Purkinje cell (primary cell): ENCODE data around the gene TMEM192. TPM values are rescaled to one million over a fixed set of nuclear protein-coding genes. Genes with fewer than 3 reads are reported as not detected.

ENCODE experiments used
- polyA plus RNA-seq: library from polyadenylated mRNA; unstranded; fragments of >200 nt; fragmentation: Nextera tagmentation; gene quantifications from 2 replicates; pipeline ENCODE4 v1.2.1, GENCODE V29; 2014

Gene TMEM192
- 27.4 and 39.0 TPM in 2 replicates for polyA plus RNA-seq

DNA sequence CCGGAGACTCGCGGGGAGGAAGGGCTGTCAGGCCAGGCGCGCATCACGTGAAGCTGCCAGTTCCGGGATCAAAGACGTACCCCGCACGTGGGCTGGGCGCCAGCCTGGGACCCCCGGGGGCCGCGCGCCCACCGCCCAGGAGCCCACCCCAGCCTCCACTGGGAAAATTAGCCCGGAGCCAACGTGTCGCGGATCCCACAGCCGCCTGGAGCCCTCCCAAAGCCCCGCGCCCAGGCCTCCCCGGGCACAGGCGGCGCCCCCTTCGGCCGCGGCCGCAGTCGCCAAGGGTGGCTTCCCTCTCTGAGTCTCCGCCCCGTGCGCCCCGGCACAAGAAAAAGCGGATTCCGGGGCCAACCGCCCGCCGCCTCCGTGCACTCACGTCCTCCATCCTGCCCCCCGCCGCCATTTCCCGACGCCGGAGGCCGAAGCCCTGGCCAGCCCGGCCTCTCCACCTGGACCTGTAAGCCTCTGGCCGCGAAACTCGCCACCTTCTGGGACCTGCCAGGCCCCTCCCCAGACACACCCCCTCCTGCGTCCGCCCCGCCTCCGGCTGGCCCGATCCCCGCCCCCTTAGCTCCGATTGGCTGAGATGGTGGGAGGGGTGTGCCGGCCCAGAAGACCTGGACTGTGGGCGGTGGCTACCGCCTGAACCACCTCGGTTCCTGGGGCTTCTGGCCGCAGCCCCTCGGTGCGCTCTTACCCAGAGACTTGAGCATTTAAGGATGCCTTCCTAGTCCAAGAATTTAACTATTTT, at the start of gene TMEM192:
Gene TMEM192 (minus strand): TSS at position 493 of the 754 bp plus-strand sequence. CDS start 87 bp downstream, at position 406.

DNA sequence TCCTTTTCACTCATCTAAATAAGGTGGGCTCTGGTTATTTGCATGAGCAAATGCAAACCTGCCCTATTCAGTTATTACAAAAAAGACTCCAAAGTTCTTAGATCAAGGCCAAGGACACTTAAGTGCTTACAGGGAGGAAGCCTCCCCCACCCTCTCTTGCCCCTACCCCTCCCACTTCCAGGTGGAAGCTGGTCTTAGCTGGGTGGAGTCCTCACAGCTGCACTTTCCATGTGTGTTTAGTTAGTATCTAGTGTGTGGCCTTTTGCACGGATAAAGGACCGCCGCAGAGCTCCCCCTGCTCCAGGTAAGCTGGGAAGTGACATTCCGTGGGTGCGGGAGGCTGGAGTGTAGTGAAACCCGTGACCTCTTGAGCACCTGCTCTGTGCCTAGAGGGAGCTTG, 59.0 kb downstream of the TMEM192 start, which contains the start of gene TRIM75:
Gene TRIM75 (plus strand): TSS at position 222 of the 400 bp plus-strand sequence. CDS start 5,282 bp downstream, outside the sequence.

DNA sequence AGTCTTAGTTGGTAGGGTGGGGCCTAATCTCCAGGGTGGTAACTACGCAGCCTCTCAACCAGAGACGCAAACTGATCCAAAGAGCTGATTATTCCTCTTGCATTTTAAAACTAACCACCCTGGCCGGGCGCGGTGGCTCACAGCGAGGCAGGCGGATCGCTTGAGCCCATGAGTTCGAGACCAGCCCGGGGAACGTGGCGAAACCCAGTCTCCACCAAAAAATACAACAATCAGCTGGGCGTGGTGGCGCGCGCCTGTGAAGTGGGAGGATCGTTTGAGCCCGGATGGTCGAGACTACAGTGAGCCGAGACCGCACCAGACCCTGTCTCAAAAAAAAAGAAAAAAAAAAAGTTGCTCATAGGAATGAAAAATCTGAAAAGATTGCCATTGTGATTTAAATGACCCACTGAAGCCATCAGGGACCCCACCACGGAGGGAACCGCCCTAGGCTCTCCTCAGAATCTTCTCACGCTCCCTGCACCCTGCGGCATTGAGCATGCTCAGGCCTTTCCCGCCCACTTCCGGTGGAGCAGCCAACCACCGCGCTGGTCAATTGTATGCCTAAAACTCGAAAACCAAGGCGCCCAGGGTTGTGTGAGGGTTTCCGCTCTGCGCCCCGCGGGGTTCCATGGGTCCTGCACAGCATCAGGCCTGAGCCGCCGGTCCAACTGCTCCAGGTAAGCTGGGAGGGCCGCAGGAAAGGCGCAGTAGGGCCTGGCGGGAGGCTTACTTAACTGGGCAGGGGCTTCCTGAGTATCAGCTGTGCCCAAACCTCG, 81.0 kb downstream of the TMEM192 start, which contains the start of gene TRIM60:
Gene TRIM60 (plus strand): TSS at position 564 of the 776 bp plus-strand sequence. CDS start 8,074 bp downstream, outside the sequence.

Other genes starting within 250 kb of the TMEM192 start
- not detected in 2 replicates for gene APELA, start 235.7 kb downstream of the TMEM192 start, polyA plus RNA-seq
- 3.1 and 3.8 TPM in 2 replicates for gene TRIM61, start 135.2 kb downstream of the TMEM192 start, polyA plus RNA-seq
- not detected in 2 replicates for gene TRIM60, start 80.9 kb downstream of the TMEM192 start, polyA plus RNA-seq
- not detected in 2 replicates for gene TRIM75, start 59.0 kb downstream of the TMEM192 start, polyA plus RNA-seq
- gene KLHL2, start 94.7 kb upstream of the TMEM192 start, polyA plus RNA-seq = 40.3 and 58.4 TPM in 2 replicates
- 63.7 and 100 TPM in 2 replicates for gene MSMO1, start 214.8 kb upstream of the TMEM192 start, polyA plus RNA-seq